GM12874 (cell line): ENCODE measurements around the gene UBXN10.

Experiments used
- CTCF ChIP-seq: IDR thresholded peaks from 2 replicates; pipeline ENCODE4 v1.5.1; 2011; ENCODE audit warnings: low read depth, mild to moderate bottlenecking, control low read depth, low read length, moderate library complexity; ENCODE audit not compliant: insufficient read depth

The UBXN10 gene

GRCh38 chr1:20191266-20191825 lies 5.5 kb downstream of the UBXN10 start:
- TF ChIP-seq CTCF, result no peak

- no peak for TF ChIP-seq CTCF
These were observed 6.5 kb downstream of the UBXN10 start for GRCh38 chr1:20192364-20192763.

DNA sequence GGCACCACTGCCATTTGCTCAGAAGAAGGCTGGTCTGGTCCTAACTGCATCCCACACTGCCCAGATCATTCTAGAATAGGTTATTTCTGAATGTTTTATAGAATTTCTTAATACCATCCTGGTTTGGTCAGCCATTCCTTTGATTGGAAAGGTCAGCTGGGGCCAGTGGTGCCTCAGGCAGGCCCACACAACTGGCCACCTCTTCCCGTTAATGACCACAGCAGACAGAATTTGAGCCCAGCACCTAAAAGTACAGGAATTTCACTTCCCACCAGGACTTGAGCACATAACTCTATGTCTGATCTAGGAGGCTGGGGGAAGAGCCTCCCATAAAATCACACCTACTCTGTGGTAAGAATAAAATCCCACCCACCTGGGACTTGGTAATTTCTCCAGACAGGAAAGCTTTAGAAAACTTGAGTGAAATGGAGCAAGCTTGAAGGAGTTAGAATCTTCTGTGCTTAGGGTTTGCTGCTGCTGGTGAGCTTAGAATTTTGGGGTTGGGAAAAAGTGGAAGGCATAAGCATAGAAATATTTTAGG lies 7.0 kb downstream of the UBXN10 start:
- TF ChIP-seq CTCF, result no peak

- TF ChIP-seq CTCF, result no peak
These were observed 8.3 kb downstream of the UBXN10 start for GRCh38 chr1:20194224-20194623.

GRCh38 chr1:20194757-20195461 lies 9.0 kb downstream of the UBXN10 start:
- TF ChIP-seq CTCF, result peak; percentile 84

DNA sequence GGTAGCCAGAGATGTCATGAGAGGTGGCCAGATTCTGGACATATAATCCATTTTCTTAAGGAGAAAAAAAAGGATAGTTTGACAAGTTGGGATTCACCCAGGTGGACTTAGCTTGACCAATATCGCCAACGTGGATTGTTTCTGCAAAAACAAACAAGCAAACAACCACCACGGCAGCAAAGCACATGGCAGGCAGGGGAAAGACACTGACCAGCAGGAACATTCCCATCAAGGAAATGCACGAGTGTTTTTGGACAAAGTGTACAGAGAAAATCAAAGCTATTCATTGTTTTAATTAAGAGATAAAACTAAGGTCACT lies 9.5 kb downstream of the UBXN10 start:
- TF ChIP-seq CTCF, result no peak

- no peak for TF ChIP-seq CTCF
These were observed 11.5 kb downstream of the UBXN10 start for GRCh38 chr1:20197329-20197791.
